NCI-H2107 treated with DMSO at 0.1 percent for 48 hours (cell line): ENCODE results near the gene MFAP2.
A peak's percentile ranks its signal among the peaks of the same experiment; 100 is the strongest.
"Not testable (repeated sequence)": the region's sequence is repeated elsewhere in the genome, so short reads cannot be mapped to it uniquely, and the experiment has no call there.

Source experiments
- DNase-seq: peaks from one replicate; lab custom pipeline; 2025; ENCODE audit not compliant: unreplicated experiment; lab: John Stamatoyannopoulos, UW

The MFAP2 gene

GRCh38 chr1:16931206-16931934 is 49.0 kb downstream of the MFAP2 start:
- not testable (repeated sequence) for DNase-seq

DNA sequence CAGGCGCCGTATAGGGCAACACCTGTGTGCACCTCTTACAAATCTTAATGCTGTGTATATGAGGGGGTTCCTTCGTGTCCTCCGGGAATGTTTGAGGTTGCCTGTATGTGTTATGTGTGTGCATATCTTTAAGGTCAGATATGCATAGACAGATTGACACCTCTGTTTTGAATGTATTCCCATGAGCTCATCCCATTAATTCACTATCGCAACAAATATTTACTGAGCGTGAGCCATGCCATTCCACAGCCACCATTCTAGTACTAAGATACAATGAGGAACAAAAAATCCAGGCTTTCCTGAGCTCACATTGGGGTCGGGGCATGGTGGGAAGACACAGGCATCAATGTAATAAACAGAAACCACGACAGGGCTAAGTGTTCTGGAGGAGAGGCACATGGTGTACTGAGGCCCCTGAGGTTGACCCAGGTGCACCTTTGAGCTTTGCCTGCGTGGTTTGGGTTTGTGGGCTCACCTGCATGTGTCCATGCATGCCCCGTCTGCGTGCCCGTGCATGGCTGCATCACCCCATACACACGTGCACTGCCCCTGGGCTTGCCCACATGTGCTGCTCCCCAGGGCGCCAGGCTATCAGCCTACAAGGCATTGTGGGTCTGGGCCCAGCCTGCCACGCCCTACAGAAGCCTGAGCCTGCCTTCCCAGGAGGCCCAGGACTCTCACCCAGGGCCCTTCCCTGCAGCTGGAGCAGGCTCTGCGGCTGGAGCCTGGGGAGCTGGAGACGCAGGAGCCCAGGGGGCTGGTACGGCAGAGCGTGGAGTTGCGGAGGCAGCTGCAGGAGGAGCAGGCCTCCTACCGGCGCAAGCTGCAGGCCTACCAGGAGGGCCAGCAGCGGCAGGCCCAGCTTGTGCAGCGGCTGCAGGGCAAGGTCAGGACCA is 51.0 kb downstream of the MFAP2 start:
- peak; percentile 63 for DNase-seq

- no peak for DNase-seq
Measured at GRCh38 chr1:16927711-16928485, 52.5 kb downstream of the MFAP2 start.

- DNase-seq = no peak
Measured at GRCh38 chr1:16927256-16927655, 53.2 kb downstream of the MFAP2 start.

DNA sequence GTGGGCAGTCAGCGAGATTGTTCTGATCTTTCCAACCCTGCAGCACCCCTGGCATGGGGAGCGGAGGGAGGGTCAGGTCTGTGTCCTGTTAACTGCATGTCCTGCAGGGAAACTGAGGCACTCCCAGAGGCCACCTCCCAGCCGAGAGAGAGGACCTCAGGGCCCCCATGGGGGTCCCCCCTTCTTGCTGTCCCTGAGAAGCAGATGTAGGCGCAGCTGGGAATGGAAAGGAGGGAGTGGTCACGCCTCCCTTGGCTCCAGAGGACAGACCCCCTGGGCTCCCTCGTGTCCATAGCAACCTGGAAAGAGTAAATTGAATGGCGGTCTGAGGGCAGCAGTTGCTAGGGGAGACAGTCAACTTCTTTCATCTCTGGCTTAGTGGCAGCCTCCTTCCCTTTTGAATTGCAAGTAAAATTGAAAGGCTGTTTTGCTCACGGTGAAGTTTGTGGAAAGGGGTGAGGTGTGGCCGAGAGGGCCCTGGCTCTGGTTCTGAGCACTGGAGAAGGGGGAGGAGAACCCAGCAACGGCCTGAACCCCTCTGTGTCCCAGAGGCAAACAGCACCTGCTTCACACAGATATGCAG is 53.8 kb downstream of the MFAP2 start:
- DNase-seq = peak; percentile 86

GRCh38 chr1:16925635-16926490 is 54.6 kb downstream of the MFAP2 start:
- DNase-seq = no peak

DNA sequence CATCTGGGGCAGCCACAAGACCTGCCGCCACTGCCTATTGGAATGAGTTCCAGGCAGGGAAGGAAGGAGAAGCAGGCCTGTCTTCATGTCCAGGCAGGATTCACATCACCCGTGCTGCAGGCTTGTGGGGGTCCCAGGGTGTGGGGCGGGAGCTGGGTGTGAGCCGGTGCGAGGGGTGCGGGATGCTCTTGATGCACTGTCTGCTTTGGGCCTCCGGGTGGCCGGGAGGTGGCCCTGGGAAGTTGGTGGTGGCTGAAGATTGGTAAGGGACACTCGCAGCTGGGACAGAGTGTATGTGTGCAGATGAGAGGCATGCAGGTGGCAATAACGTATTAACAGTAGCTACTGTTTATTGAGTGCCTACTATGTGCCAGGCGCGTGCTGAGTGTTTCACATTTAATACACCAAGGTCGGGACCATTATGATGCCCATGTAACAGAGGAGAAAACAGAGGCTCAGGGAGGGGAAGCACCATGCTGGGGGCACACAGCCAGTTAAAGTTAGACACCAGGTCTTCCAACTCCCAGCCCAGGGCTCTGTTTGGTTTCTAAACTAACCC is 55.4 kb downstream of the MFAP2 start:
- DNase-seq = no peak
